ENCODE results near the gene ENO2.
A peak's percentile ranks its signal among the peaks of the same experiment; 100 is the strongest.

Gene ENO2

GRCh38 chr12:6919588-6919987, 5.2 kb downstream of the ENO2 start:
- Histone ChIP-seq H3K9ac (ENCODE audit: low read depth, low read length, poor library complexity, severe bottlenecking) (peak overlapping the region; percentile 43), H3K4me3 (ENCODE audit: low read length, poor library complexity, severe bottlenecking) (no peak overlapping the region), H3F3A (ENCODE audit: low read depth) (no peaks in the 10 kb centered on the region), H3K36me3 (ENCODE audit: insufficient read depth, low read length) (peaks cover 31% of the 10 kb centered on the region; the same call in 1 of the 2 replicates), H3K4me1 (ENCODE audit: insufficient read depth, low read length, poor library complexity, severe bottlenecking) (peaks cover 31% of the 10 kb centered on the region), H3K9me3 (ENCODE audit: insufficient read depth, low read depth, low read length) (no peaks in the 10 kb centered on the region), H3K4me2 (ENCODE audit: low read depth, low read length, poor library complexity, severe bottlenecking) (no peak overlapping the region), H3K9me2 (replicated peaks; ENCODE audit: low read depth, low read length) (no peaks in the 10 kb centered on the region), H3K79me2 (ENCODE audit: insufficient read depth, low read length) (peaks cover 36% of the 10 kb centered on the region), H2AFZ (ENCODE audit: low read length) (no peak overlapping the region), H4K20me1 (ENCODE audit: insufficient read depth, low read length, poor library complexity, severe bottlenecking) (peaks cover 24% of the 10 kb centered on the region), H3K27me3 (ENCODE audit: insufficient read depth, low read length, poor library complexity, severe bottlenecking) (no peaks in the 10 kb centered on the region)
- TF ChIP-seq EZH2phosphoT487 (IDR thresholded peaks at IDR 0.05; ENCODE audit: borderline replicate concordance) (no peak), CTCF (conservative IDR thresholded peaks at IDR 0.05; ENCODE audit: low read length) (peak; percentile 48)

- Histone ChIP-seq H3K27me3 (ENCODE audit: insufficient read depth, low read length, poor library complexity, severe bottlenecking) (no peaks in the 10 kb centered on the region), H3K9me2 (replicated peaks; ENCODE audit: low read depth, low read length) (no peaks in the 10 kb centered on the region), H3K79me2 (ENCODE audit: insufficient read depth, low read length) (peaks cover 17% of the 10 kb centered on the region; the same call in 1 of the 2 replicates), H3K9me3 (ENCODE audit: insufficient read depth, low read depth, low read length) (no peaks in the 10 kb centered on the region), H3K4me3 (ENCODE audit: low read length, poor library complexity, severe bottlenecking) (no peak overlapping the region), H3K36me3 (ENCODE audit: insufficient read depth, low read length) (peaks cover 29% of the 10 kb centered on the region; the same call in 1 of the 2 replicates), H3K9ac (ENCODE audit: low read depth, low read length, poor library complexity, severe bottlenecking) (no peak overlapping the region), H3K4me1 (ENCODE audit: insufficient read depth, low read length, poor library complexity, severe bottlenecking) (peaks cover 34% of the 10 kb centered on the region), H4K20me1 (ENCODE audit: insufficient read depth, low read length, poor library complexity, severe bottlenecking) (peaks cover 9% of the 10 kb centered on the region), H3F3A (ENCODE audit: low read depth) (no peaks in the 10 kb centered on the region), H2AFZ (ENCODE audit: low read length) (no peak overlapping the region), H3K4me2 (ENCODE audit: low read depth, low read length, poor library complexity, severe bottlenecking) (no peak overlapping the region)
- TF ChIP-seq EZH2phosphoT487 (IDR thresholded peaks at IDR 0.05; ENCODE audit: borderline replicate concordance) (no peak), CTCF (conservative IDR thresholded peaks at IDR 0.05; ENCODE audit: low read length) (no peak)
Observed at GRCh38 chr12:6921539-6921938, 7.2 kb downstream of the ENO2 start.

GRCh38 chr12:6921996-6922946, 7.9 kb downstream of the ENO2 start:
- no peak overlapping the region for H3K9ac ChIP-seq (ENCODE audit: low read depth, low read length, poor library complexity, severe bottlenecking)

More at GRCh38 chr12:6921996-6922946, 7.9 kb downstream of the ENO2 start:
- H3K4me1 ChIP-seq (ENCODE audit: insufficient read depth, low read length, poor library complexity, severe bottlenecking) = peaks cover 36% of the 10 kb centered on the region
- no peaks in the 10 kb centered on the region for H3K9me3 ChIP-seq (ENCODE audit: insufficient read depth, low read depth, low read length)
- peaks cover 18% of the 10 kb centered on the region for H3K79me2 ChIP-seq (ENCODE audit: insufficient read depth, low read length)
- no peak for TF ChIP-seq CTCF (conservative IDR thresholded peaks at IDR 0.05; ENCODE audit: low read length)
- no peak for TF ChIP-seq EZH2phosphoT487 (IDR thresholded peaks at IDR 0.05; ENCODE audit: borderline replicate concordance)
- H3K36me3 ChIP-seq (ENCODE audit: insufficient read depth, low read length) = peaks cover 24% of the 10 kb centered on the region; the same call in 1 of the 2 replicates
- H4K20me1 ChIP-seq (ENCODE audit: insufficient read depth, low read length, poor library complexity, severe bottlenecking) = peaks cover 1% of the 10 kb centered on the region
- no peaks in the 10 kb centered on the region for H3K27me3 ChIP-seq (ENCODE audit: insufficient read depth, low read length, poor library complexity, severe bottlenecking)
- H2AFZ ChIP-seq (ENCODE audit: low read length) = no peak overlapping the region
- H3K4me2 ChIP-seq (ENCODE audit: low read depth, low read length, poor library complexity, severe bottlenecking) = no peak overlapping the region
- no peaks in the 10 kb centered on the region for H3F3A ChIP-seq (ENCODE audit: low read depth)
- no peaks in the 10 kb centered on the region for H3K9me2 ChIP-seq (replicated peaks; ENCODE audit: low read depth, low read length)
- no peak overlapping the region for H3K4me3 ChIP-seq (ENCODE audit: low read length, poor library complexity, severe bottlenecking)
